Osteoblast (primary cell): ENCODE data around the gene DCT. TPM values are rescaled to one million over a fixed set of nuclear protein-coding genes. Genes with fewer than 3 reads are reported as not detected.
"Not testable (repeated sequence)": the region's sequence is repeated elsewhere in the genome, so short reads cannot be mapped to it uniquely, and the experiment has no call there.

Source experiments
- DNase-seq: peaks from one replicate; pipeline ENCODE4 v3.0.0; 2011; ENCODE audit warnings: low spot score, mixed read lengths; ENCODE audit not compliant: insufficient read length; ENCODE audit errors: missing footprints
- H2AFZ ChIP-seq: 2 replicates; pipeline ENCODE4 v1.6.0; 2011; ENCODE audit warnings: mild to moderate bottlenecking, low read length
- H3K27ac ChIP-seq: 2 replicates; pipeline ENCODE4 v1.5.1; 2011; ENCODE audit warnings: mild to moderate bottlenecking, low read depth, low read length, moderate library complexity
- H3K27me3 ChIP-seq: 2 replicates; pipeline ENCODE4 v1.6.0; 2012; ENCODE audit warnings: mild to moderate bottlenecking, control low read depth, inconsistent platforms, low read length, moderate library complexity; ENCODE audit not compliant: insufficient read depth
- H3K36me3 ChIP-seq: 2 replicates; pipeline ENCODE4 v1.5.1; 2011; ENCODE audit warnings: mild to moderate bottlenecking, low read length, control low read depth, moderate library complexity; ENCODE audit not compliant: insufficient read depth
- H3K4me1 ChIP-seq: 2 replicates; pipeline ENCODE4 v1.5.1; 2011; ENCODE audit warnings: mild to moderate bottlenecking, low read length, control low read depth, moderate library complexity; ENCODE audit not compliant: insufficient read depth
- H3K4me2 ChIP-seq: 2 replicates; pipeline ENCODE4 v1.6.0; 2011; ENCODE audit warnings: mild to moderate bottlenecking, low read length; ENCODE audit not compliant: insufficient read depth
- H3K4me3 ChIP-seq: fragments of 200-600 bp; sonication (generic); 3 replicates; pipeline ENCODE4 v1.5.1; 2012; ENCODE audit warnings: mild to moderate bottlenecking, low read length, inconsistent platforms; ENCODE audit not compliant: insufficient read depth
- H3K79me2 ChIP-seq: 2 replicates; pipeline ENCODE4 v1.6.0; 2012; ENCODE audit warnings: mild to moderate bottlenecking, low read length, control low read depth, inconsistent platforms; ENCODE audit not compliant: insufficient read depth
- H3K9me3 ChIP-seq: 2 replicates; pipeline ENCODE4 v1.5.1; 2011; ENCODE audit warnings: low read depth, low read length, control low read depth
- H4K20me1 ChIP-seq: 2 replicates; pipeline ENCODE4 v1.6.0; 2012; ENCODE audit warnings: mild to moderate bottlenecking, low read length, control low read depth; ENCODE audit not compliant: insufficient read depth
- CTCF ChIP-seq: IDR thresholded peaks from 2 replicates; pipeline ENCODE4 v1.5.1; 2011; ENCODE audit warnings: mild to moderate bottlenecking, low read depth, low read length, moderate library complexity; ENCODE audit errors: extremely low read depth
- total RNA-seq: library from RNA; depleted of rRNA; stranded (reverse); fragments of >200 nt; gene quantifications from 2 replicates; pipeline ENCODE4 v1.2.3, GENCODE V29; 2012

DCT gene
- total RNA-seq = under 0.01 and 0.29 TPM in 2 replicates

DNA sequence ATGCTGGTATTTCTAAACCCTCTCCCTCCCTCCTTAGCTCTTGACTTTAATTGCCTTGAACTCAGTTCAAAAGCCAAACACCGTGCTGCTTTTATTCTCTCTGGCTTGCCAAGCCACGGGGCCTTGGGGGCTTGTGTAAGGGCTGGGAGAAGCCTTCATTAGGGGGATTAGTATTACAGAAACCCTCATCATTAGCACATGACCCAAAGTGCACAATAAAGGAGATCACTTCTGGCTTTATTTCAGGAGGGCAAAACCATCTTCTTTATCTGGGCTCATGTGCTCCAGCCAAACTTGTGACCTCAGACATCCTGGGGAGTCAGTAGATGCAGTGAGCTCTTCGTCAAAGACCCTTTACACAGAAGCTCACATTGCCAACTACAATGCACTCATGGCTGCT lies at the start of gene DCT:
TSS of gene DCT (minus strand) at position 67 of the 400 bp plus-strand sequence. CDS start 427 bp downstream, outside the sequence.
- Histone ChIP-seq H3K4me3 (no peak within 1 kb of the TSS), H3K27me3 (peaks cover 5% of the 10 kb centered on the region), H2AFZ (no peak within 1 kb of the TSS), H3K4me2 (no peak within 1 kb of the TSS), H3K27ac (no peak within 1 kb of the TSS), H3K4me1 (peaks cover 3% of the 10 kb centered on the region), H3K79me2 (no peaks in the 10 kb centered on the region), H3K36me3 (no peaks in the 10 kb centered on the region), H4K20me1 (no peaks in the 10 kb centered on the region), H3K9me3 (no peaks in the 10 kb centered on the region)
- TF ChIP-seq CTCF = no peak
- DNase-seq = no peak

DNA sequence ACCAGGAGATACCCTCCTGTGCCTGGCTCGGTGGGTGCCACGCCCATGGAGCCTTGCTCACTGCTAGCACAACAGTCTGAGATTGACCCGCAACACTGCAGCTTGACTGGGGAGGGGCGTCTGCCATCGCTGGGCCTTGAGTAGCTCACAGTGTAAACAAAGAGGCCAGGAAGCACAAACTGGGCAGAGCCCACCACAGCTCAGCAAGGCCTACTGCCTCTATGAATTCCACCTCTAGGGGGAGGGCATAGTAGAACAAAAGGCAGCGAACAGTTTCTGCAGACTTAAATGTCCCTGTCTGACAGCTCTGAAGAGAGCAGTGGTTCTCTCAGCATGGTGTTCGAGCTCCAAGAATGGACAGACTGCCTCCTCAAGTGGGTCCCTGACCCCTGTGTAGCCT lies 47.5 kb upstream of the DCT start:
- not testable (repeated sequence) for H3K4me2 ChIP-seq, H3K4me3 ChIP-seq, H3K27ac ChIP-seq, H3K9me3 ChIP-seq, H3K36me3 ChIP-seq, H2AFZ ChIP-seq, H3K79me2 ChIP-seq, DNase-seq, H4K20me1 ChIP-seq, H3K27me3 ChIP-seq, H3K4me1 ChIP-seq

GRCh38 chr13:94525781-94526180 lies 46.3 kb upstream of the DCT start:
- Histone ChIP-seq H3K4me1 (no peaks in the 10 kb centered on the region), H3K27ac (no peak overlapping the region), H3K36me3 (no peaks in the 10 kb centered on the region), H3K4me3 (no peak overlapping the region), H3K9me3 (no peaks in the 10 kb centered on the region), H3K4me2 (no peak overlapping the region), H2AFZ (no peak overlapping the region), H3K27me3 (no peaks in the 10 kb centered on the region), H3K79me2 (no peaks in the 10 kb centered on the region), H4K20me1 (no peaks in the 10 kb centered on the region)
- no peak for TF ChIP-seq CTCF
- DNase-seq = no peak

GRCh38 chr13:94524407-94524806 lies 44.9 kb upstream of the DCT start:
- no peak overlapping the region for H2AFZ ChIP-seq
- H3K27ac ChIP-seq = no peak overlapping the region
- H3K4me3 ChIP-seq = no peak overlapping the region
- H3K4me1 ChIP-seq = no peaks in the 10 kb centered on the region
- no peaks in the 10 kb centered on the region for H3K9me3 ChIP-seq
- no peak overlapping the region for H3K4me2 ChIP-seq
- no peaks in the 10 kb centered on the region for H3K27me3 ChIP-seq
- H3K79me2 ChIP-seq = no peaks in the 10 kb centered on the region
- DNase-seq = peak; percentile 65
- no peak for TF ChIP-seq CTCF
- H4K20me1 ChIP-seq = no peaks in the 10 kb centered on the region
- no peaks in the 10 kb centered on the region for H3K36me3 ChIP-seq

DNA sequence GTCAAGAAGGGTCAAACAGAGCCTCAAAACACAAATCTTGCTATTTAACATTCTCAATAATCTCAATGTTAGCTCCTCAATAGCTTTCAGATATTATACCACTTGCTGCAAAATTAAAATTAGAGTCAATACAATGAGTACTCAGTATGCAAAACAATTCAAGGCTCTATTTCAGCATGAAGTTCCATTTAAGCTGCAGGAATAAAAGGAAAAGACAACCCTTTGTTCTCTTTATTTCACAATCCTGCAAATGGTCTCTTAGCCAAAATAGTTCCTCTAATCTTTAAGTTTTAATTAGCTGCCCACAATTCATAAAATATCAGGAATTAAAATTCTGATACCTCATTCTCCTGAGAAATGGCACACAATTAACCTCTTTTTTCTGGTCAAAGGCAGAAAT lies 40.5 kb upstream of the DCT start:
- Histone ChIP-seq H3K4me1 (no peaks in the 10 kb centered on the region), H3K27me3 (no peaks in the 10 kb centered on the region), H3K27ac (no peak overlapping the region), H3K36me3 (no peaks in the 10 kb centered on the region), H2AFZ (no peak overlapping the region), H3K9me3 (no peaks in the 10 kb centered on the region), H4K20me1 (no peaks in the 10 kb centered on the region), H3K4me3 (no peak overlapping the region), H3K4me2 (no peak overlapping the region), H3K79me2 (no peaks in the 10 kb centered on the region)
- no peak for DNase-seq
- TF ChIP-seq CTCF = no peak
